ENCODE results near the gene CPT2.

DNA sequence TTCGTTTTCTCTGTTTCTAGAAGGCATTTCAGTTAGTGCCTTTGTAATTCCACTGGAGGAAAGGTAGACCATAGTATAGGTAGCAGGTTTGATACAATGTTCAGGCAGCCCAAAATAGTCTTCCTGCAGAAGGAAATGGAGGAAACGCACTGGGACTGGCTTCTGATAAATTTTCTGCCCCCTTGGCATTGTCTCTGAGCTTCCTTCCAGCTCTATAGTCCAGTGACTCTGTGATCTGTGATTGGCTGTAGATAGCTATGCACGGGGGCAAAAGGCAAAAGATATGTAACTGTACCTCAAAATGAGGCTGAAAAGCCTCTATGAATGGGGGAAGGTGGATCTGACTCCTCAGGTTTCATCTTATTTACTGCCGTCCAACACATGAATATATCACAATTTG lies 47.5 kb downstream of the CPT2 start:
- TF ChIP-seq, protein P1, sequence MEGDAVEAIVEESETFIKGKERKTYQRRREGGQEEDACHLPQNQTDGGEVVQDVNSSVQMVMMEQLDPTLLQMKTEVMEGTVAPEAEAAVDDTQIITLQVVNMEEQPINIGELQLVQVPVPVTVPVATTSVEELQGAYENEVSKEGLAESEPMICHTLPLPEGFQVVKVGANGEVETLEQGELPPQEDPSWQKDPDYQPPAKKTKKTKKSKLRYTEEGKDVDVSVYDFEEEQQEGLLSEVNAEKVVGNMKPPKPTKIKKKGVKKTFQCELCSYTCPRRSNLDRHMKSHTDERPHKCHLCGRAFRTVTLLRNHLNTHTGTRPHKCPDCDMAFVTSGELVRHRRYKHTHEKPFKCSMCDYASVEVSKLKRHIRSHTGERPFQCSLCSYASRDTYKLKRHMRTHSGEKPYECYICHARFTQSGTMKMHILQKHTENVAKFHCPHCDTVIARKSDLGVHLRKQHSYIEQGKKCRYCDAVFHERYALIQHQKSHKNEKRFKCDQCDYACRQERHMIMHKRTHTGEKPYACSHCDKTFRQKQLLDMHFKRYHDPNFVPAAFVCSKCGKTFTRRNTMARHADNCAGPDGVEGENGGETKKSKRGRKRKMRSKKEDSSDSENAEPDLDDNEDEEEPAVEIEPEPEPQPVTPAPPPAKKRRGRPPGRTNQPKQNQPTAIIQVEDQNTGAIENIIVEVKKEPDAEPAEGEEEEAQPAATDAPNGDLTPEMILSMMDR (IDR thresholded peaks at IDR 0.05): no peak
- TF ChIP-seq EP300 (IDR thresholded peaks at IDR 0.05) (no peak), POLR2A (IDR thresholded peaks at IDR 0.05; ENCODE audit: low read depth) (no peak), POLR2AphosphoS5 (IDR thresholded peaks at IDR 0.05) (no peak)
